CD14-positive monocyte (primary cell): ENCODE measurements around the gene MT3. TPM values are rescaled to one million over a fixed set of nuclear protein-coding genes. Genes with fewer than 3 reads are reported as not detected.

Source experiments
- DNase-seq, 3 donors: peaks; one replicate each; pipeline ENCODE4 v3.0.0-alpha.2; 2011 to 2022
- H2AFZ ChIP-seq: 2 replicates; pipeline ENCODE4 v1.6.0; 2012; ENCODE audit warnings: mild to moderate bottlenecking, low read depth, low read length, inconsistent platforms; ENCODE audit not compliant: insufficient read depth, poor library complexity, severe bottlenecking
- H3K27ac ChIP-seq, 2 donors: 1 replicate in 1 of 2; 2 replicates in 1 of 2; pipeline ENCODE4 v1.5.1; 2012 to 2013; ENCODE audit warnings: low read length in 2 of 2, control low read depth in 1 of 2, inconsistent platforms in 1 of 2, low read depth in 1 of 2, mild to moderate bottlenecking in 1 of 2
- H3K27me3 ChIP-seq, 2 donors: one replicate each; pipeline versions ENCODE4 v1.6.0 to v1.6.1; 2011 to 2013; ENCODE audit warnings: low read length in 2 of 2; ENCODE audit not compliant: control insufficient read depth in 2 of 2, insufficient read depth in 2 of 2
- H3K36me3 ChIP-seq, 2 donors: replicated peaks in 1 of 2; 1 replicate in 1 of 2; 2 replicates in 1 of 2; pipeline versions ENCODE4 v1.5.1 to v1.6.1; 2012 to 2013; ENCODE audit warnings: low read length in 2 of 2, control low read depth in 1 of 2, inconsistent platforms in 1 of 2, mild to moderate bottlenecking in 1 of 2; ENCODE audit not compliant: insufficient read depth in 2 of 2, control insufficient read depth in 1 of 2
- H3K4me1 ChIP-seq, 2 donors: 1 replicate in 1 of 2; 2 replicates in 1 of 2; pipeline versions ENCODE4 v1.5.1 to v1.6.1; 2012 to 2013; ENCODE audit warnings: low read length in 2 of 2, control low read depth in 1 of 2, inconsistent platforms in 1 of 2, mild to moderate bottlenecking in 1 of 2, moderate library complexity in 1 of 2; ENCODE audit not compliant: insufficient read depth in 2 of 2, control insufficient read depth in 1 of 2
- H3K4me2 ChIP-seq: replicated peaks from 2 replicates; pipeline ENCODE3; 2012; ENCODE audit warnings: low read length, moderate library complexity, mild to moderate bottlenecking; ENCODE audit not compliant: poor library complexity, severe bottlenecking; ENCODE audit errors: extremely low read depth
- H3K4me3 ChIP-seq, 3 experiments: fragments of 200-600 bp in 1 of 3; sonication (generic) in 1 of 3; replicated peaks in 1 of 3; 1 replicate in 2 of 3; 2 replicates in 1 of 3; pipeline ENCODE4 v1.5.1; 2011 to 2013; ENCODE audit warnings: low read length in 3 of 3, mild to moderate bottlenecking in 3 of 3, control low read depth in 2 of 3, low read depth in 2 of 3, inconsistent platforms in 1 of 3, moderate library complexity in 1 of 3
- H3K79me2 ChIP-seq: 2 replicates; pipeline ENCODE4 v1.6.0; 2012; ENCODE audit warnings: mild to moderate bottlenecking, control low read depth, inconsistent platforms, low read length, moderate library complexity; ENCODE audit not compliant: insufficient read depth
- H3K9ac ChIP-seq: 2 replicates; pipeline ENCODE4 v1.6.0; 2017; ENCODE audit warnings: low read length, mild to moderate bottlenecking; ENCODE audit not compliant: insufficient read depth, poor library complexity, severe bottlenecking
- H3K9me3 ChIP-seq, 2 donors: replicated peaks in 1 of 2; 1 replicate in 1 of 2; 2 replicates in 1 of 2; pipeline versions ENCODE4 v1.5.1 to v1.6.1; 2012 to 2013; ENCODE audit warnings: low read length in 2 of 2, control low read depth in 1 of 2; ENCODE audit not compliant: control insufficient read depth in 1 of 2, insufficient read depth in 1 of 2
- H4K20me1 ChIP-seq: 2 replicates; pipeline ENCODE4 v1.6.0; 2012; ENCODE audit warnings: mild to moderate bottlenecking, low read length, control low read depth, moderate library complexity; ENCODE audit not compliant: insufficient read depth
- H3K27ac Mint-ChIP-seq, 7 donors: one replicate each; pipeline ENCODE4 v1.8.0; 2020; ENCODE audit warnings: mild to moderate bottlenecking in 7 of 7, mixed read lengths in 7 of 7, moderate library complexity in 6 of 7, inconsistent platforms in 2 of 7
- H3K27me3 Mint-ChIP-seq, 3 donors: one replicate each; pipeline ENCODE4 v1.8.0; 2021 to 2022; ENCODE audit warnings: low read depth in 3 of 3, mild to moderate bottlenecking in 3 of 3, mixed read lengths in 3 of 3, moderate library complexity in 3 of 3, inconsistent platforms in 1 of 3
- H3K36me3 Mint-ChIP-seq, 2 donors: one replicate each; pipeline ENCODE4 v1.8.0; 2020; ENCODE audit warnings: mixed read lengths in 2 of 2, inconsistent platforms in 1 of 2, mild to moderate bottlenecking in 1 of 2
- H3K4me1 Mint-ChIP-seq: one replicate; pipeline ENCODE4 v1.8.0; 2020; ENCODE audit warnings: mild to moderate bottlenecking, mixed read lengths
- H3K4me3 Mint-ChIP-seq, 2 donors: one replicate each; pipeline ENCODE4 v1.8.0; 2020; ENCODE audit warnings: mild to moderate bottlenecking in 2 of 2, mixed read lengths in 2 of 2, moderate library complexity in 1 of 2
- H3K9me3 Mint-ChIP-seq, 7 donors: one replicate each; pipeline ENCODE4 v1.8.0; 2020 to 2022; ENCODE audit warnings: mixed read lengths in 7 of 7, mild to moderate bottlenecking in 6 of 7, moderate library complexity in 6 of 7, inconsistent platforms in 2 of 7
- WGBS: methylation state at CpG from one replicate; pipeline ENCODE4 v1.1.5; 2013; ENCODE audit warnings: missing lambda C conversion rate; ENCODE audit not compliant: insufficient coverage; 5-methylcytosine and 5-hydroxymethylcytosine counted together
- intact Hi-C, 2 donors: fragments of 100-400 bp; cut with micrococcal nuclease; formaldehyde crosslinking; loops; one replicate each; pipeline versions ENCODE4 v1.15.0 to v1.15.1; 2023
- polyA plus RNA-seq, 3 donors: library from polyadenylated mRNA; depleted of rRNA in 1 of 3; unstranded in 2 of 3; stranded (reverse) in 1 of 3; fragments of 300-500 nt in 2 of 3; fragments of >200 nt in 1 of 3; fragmentation: Illumina TruSeq in 2 of 3; gene quantifications; 1 replicate in 2 of 3; 2 replicates in 1 of 3; pipeline ENCODE4 v1.2.3, GENCODE V29; 2012 to 2021
- TF ChIP-seq, protein P1 (sequence below): fragments of 200-600 bp; IDR thresholded peaks from one replicate; pipeline ENCODE4 v1.8.0; 2022; ENCODE audit warnings: antibody characterized with exemption, mild to moderate bottlenecking

Gene MT3
- polyA plus RNA-seq, 3 donors, result not detected

DNA sequence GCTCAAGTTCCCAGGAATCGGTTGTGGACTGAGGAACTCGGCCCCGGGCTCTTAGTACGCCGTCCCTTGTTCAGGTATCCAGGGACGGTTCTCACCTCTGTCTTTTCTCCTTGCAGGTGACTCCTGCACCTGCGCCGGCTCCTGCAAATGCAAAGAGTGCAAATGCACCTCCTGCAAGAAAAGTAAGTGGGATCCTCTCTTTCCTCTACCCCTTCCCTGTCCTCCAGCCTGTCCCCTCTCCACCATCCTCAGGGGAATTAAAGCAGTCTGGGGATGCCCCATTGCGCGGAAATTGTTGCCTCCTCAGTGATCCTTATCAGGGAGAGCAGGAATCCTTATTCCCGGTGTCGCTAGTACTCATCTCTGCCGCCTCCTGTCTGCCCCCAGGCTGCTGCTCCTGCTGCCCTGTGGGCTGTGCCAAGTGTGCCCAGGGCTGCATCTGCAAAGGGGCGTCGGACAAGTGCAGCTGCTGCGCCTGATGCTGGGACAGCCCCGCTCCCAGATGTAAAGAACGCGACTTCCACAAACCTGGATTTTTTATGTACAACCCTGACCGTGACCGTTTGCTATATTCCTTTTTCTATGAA lies 19.6 kb downstream of the MT3 start:
- WGBS, result 0% methylated on average over 13 of the region's 21 CpGs
- no peak for DNase-seq
- H3K4me3 Mint-ChIP-seq, result peak overlapping the region; percentile 87 to 94

DNA sequence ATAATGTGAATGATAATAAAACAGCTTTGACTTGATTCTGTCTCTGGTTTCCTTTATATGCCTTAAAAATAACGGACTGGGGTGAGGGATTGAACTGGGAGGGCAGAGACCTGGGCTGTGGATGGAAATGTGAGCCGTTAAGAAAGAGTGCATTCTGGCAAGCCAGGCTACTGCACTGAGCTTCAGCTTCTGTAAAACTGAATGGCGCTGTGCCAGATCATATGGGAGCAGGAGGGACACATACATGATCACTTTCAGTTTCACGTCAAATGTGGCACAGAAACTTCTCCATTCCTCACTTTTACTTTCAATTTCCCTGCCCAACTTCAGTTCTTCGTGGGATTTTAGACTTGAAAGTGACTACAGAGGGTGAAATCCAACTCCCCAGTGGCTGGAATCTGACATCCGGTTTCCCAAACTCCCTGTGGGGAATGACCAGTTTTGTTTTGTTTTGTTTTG lies 20.2 kb downstream of the MT3 start:
- TF ChIP-seq, protein P1, sequence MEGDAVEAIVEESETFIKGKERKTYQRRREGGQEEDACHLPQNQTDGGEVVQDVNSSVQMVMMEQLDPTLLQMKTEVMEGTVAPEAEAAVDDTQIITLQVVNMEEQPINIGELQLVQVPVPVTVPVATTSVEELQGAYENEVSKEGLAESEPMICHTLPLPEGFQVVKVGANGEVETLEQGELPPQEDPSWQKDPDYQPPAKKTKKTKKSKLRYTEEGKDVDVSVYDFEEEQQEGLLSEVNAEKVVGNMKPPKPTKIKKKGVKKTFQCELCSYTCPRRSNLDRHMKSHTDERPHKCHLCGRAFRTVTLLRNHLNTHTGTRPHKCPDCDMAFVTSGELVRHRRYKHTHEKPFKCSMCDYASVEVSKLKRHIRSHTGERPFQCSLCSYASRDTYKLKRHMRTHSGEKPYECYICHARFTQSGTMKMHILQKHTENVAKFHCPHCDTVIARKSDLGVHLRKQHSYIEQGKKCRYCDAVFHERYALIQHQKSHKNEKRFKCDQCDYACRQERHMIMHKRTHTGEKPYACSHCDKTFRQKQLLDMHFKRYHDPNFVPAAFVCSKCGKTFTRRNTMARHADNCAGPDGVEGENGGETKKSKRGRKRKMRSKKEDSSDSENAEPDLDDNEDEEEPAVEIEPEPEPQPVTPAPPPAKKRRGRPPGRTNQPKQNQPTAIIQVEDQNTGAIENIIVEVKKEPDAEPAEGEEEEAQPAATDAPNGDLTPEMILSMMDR, result no peak
- H3K27ac Mint-ChIP-seq, result peak overlapping the region; percentile 87 to 96 (median 94)
- peak overlapping the region; percentile 87 to 94 for H3K4me3 Mint-ChIP-seq
- Histone ChIP-seq H3K9me3 (no peaks in the 10 kb centered on the region), H3K27me3 (no peaks in the 10 kb centered on the region), H3K4me1 (peaks cover 34 to 41% of the 10 kb centered on the region in 2 donors), H3K4me2 (peak overlapping the region; percentile 87), H3K79me2 (no peaks in the 10 kb centered on the region), H2AFZ (peak overlapping the region; percentile 61), H3K36me3 (no peaks in the 10 kb centered on the region), H3K4me3 (peak overlapping the region; percentile 87 to 97 (median 87)), H3K27ac (peak overlapping the region; percentile 81 to 93), H4K20me1 (no peaks in the 10 kb centered on the region), H3K9ac (peak overlapping the region; percentile 65)
- intact Hi-C loops, result loop anchor here (10.0 kb wide), 3 partner anchors 95 to 575 kb away; partner anchors contain the start of genes NUDT21 (in 1 of the 2), OGFOD1 (in 1 of the 2), PSME3IP1 (in 1 of the 2) and RSPRY1 (in 1 of the 2)
- peaks cover 0 to 3% (median 0%) of the 10 kb centered on the region in 7 donors for H3K9me3 Mint-ChIP-seq
- H3K36me3 Mint-ChIP-seq, result no peaks in the 10 kb centered on the region
- H3K27me3 Mint-ChIP-seq, result peaks cover 2 to 5% (median 2%) of the 10 kb centered on the region in 3 donors
- peaks cover 43% of the 10 kb centered on the region for H3K4me1 Mint-ChIP-seq
- WGBS, result 0% methylated on average over 3 of the region's 6 CpGs
- peak; percentile 92 to 96 (median 94) for DNase-seq

More for the DNA sequence above, 19.6 kb downstream of the MT3 start:
- intact Hi-C loops, result loop anchor here (10.0 kb wide), 3 partner anchors 96 to 576 kb away; partner anchors contain the start of genes NUDT21 (in 1 of the 2), OGFOD1 (in 1 of the 2), PSME3IP1 (in 1 of the 2) and RSPRY1 (in 1 of the 2)
- Histone ChIP-seq H3K4me3 (peak overlapping the region; percentile 87 to 97 (median 87)), H3K36me3 (no peaks in the 10 kb centered on the region), H3K4me2 (peak overlapping the region; percentile 87), H3K9me3 (no peaks in the 10 kb centered on the region), H2AFZ (peak overlapping the region; percentile 61), H3K79me2 (no peaks in the 10 kb centered on the region), H3K9ac (peak overlapping the region; percentile 65), H3K4me1 (peaks cover 34 to 41% of the 10 kb centered on the region in 2 donors), H3K27me3 (no peaks in the 10 kb centered on the region), H3K27ac (peak overlapping the region; percentile 81 to 93), H4K20me1 (no peaks in the 10 kb centered on the region)
- peak overlapping the region; percentile 87 to 96 (median 94) for H3K27ac Mint-ChIP-seq
- H3K9me3 Mint-ChIP-seq, result peaks cover 0 to 3% (median 0%) of the 10 kb centered on the region in 7 donors
- no peaks in the 10 kb centered on the region for H3K36me3 Mint-ChIP-seq
- TF ChIP-seq, protein P1, result no peak
- peaks cover 43% of the 10 kb centered on the region for H3K4me1 Mint-ChIP-seq
- peaks cover 2% of the 10 kb centered on the region in 3 donors for H3K27me3 Mint-ChIP-seq
